UCSD-AML1 (cell line): Measurements from ENCODE around the gene TP53TG3E.
"Not testable (repeated sequence)": the region's sequence is repeated elsewhere in the genome, so short reads cannot be mapped to it uniquely, and the experiment has no call there.

ENCODE experiments used
- DNase-seq: peaks from one replicate; lab custom pipeline; 2025; ENCODE audit not compliant: unreplicated experiment; lab: John Stamatoyannopoulos, UW

TP53TG3E gene, protein sequence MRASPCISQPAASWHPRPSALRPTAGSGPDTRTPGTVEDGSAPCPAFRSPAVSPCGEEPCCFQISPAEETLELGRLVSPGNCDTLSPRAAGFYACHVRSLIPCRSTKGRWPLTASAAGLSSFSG

DNA sequence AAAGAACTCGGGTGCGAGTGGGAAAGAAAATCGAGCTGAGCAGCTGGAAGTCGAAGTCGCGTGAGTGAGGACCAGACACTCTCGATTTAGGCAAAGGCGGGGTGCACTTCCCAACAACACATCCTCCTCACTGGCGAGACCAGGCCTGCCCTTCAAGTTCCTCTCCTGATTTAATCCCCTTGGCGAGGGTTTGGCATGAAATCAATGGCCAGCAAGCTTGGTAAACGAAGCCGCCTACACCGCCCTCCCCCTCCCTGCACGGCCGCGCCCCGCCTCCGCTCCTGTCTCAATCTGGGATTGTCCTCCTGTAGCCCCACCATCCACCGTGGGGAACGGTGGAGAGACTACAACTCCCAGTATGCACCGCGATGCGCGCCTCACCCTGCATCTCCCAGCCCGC, at the start of gene TP53TG3E:
Gene TP53TG3E, plus strand, starts transcription at position 301 of the 400 bp plus-strand sequence. Its CDS starts 68 bp downstream, at position 369.
- not testable (repeated sequence) for DNase-seq

DNA sequence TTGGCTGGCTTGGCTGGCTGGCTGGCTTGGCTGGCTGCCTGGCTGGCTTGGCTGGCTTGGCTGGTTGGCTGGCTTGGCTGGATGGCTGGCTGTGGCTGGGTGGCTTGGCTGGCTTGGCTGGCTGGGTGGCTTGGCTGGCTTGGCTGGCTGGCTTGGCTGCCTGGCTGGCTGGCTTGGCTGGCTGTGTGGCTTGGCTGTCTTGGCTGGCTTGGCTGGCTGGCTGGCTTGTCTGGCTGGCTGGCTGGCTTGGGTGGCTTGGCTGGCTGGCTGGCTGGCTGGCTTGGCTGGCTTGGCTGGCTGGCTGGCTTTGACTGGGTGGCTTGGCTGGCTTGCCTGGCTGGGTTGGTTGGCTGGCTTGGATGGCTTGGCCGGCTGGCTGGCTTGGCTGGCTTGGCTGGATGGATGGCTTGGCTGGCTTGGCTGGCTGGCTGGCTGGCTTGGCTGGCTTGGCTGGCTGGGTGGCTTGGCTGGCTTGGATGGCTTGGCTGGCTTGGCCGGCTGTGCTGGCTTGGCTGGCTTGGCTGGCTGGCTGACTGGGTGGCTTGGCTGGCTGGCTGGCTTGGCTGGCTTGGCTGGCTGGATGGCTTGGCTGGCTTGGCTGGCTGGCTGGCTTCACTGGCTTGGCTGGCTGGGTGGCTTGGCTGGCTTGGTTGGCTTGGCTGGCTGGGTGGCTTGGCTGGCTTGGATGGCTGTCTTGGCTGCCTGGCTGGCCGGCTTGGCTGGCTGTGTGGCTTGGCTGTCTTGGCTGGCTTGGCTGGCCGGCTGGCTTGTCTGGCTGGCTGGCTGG, 32.3 kb downstream of the TP53TG3E start:
- DNase-seq: not testable (repeated sequence)

DNA sequence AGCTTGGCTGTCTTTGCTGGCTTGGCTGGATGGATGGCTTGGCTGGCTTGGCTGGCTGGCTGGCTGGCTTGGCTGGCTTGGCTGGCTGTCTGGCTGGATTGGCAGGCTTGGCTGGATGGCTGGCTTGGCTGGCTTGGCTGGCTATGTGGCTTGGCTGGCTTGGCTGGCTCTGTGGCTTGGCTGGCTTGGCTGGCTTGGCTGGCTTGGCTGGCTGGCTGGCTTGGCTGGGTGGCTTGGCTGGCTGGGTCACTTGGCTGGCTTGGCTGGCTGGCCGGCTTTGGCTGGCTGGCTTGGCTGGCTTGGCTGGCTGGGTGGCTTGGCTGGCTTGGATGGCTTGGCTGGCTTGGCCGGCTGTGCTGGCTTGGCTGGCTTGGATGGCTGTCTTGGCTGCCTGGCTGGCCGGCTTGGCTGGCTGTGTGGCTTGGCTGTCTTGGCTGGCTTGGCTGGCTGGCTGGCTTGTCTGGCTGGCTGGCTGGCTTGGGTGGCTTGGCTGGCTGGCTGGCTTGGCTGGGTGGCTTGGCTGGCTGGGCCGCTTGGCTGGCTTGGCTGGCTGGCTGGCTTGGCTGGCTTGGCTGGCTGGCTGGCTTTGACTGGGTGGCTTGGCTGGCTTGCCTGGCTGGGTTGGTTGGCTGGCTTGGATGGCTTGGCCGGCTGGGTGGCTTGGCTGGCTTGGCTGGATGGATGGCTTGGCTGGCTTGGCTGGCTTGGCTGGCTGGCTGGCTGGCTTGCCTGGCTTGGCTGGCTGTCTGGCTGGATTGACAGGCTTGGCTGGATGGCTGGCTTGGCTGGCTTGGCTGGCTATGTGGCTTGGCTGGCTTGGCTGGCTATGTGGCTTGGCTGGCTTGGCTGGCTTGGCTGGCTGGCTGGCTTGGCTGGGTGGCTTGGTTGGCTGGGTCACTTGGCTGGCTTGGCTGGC, 33.8 kb downstream of the TP53TG3E start:
- DNase-seq: not testable (repeated sequence)

DNA sequence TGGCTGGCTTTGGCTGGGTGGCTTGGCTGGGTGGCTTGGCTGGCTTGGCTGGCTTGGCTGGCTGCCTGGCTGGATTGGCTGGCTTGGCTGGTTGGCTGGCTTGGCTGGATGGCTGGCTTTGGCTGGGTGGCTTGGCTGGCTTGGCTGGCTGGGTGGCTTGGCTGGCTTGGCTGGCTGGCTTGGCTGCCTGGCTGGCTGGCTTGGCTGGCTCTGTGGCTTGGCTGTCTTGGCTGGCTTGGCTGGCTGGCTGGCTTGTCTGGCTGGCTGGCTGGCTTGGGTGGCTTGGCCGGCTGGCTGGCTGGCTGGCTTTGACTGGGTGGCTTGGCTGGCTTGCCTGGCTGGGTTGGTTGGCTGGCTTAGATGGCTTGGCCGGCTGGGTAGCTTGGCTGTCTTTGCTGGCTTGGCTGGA, 34.4 kb downstream of the TP53TG3E start:
- not testable (repeated sequence) for DNase-seq

DNA sequence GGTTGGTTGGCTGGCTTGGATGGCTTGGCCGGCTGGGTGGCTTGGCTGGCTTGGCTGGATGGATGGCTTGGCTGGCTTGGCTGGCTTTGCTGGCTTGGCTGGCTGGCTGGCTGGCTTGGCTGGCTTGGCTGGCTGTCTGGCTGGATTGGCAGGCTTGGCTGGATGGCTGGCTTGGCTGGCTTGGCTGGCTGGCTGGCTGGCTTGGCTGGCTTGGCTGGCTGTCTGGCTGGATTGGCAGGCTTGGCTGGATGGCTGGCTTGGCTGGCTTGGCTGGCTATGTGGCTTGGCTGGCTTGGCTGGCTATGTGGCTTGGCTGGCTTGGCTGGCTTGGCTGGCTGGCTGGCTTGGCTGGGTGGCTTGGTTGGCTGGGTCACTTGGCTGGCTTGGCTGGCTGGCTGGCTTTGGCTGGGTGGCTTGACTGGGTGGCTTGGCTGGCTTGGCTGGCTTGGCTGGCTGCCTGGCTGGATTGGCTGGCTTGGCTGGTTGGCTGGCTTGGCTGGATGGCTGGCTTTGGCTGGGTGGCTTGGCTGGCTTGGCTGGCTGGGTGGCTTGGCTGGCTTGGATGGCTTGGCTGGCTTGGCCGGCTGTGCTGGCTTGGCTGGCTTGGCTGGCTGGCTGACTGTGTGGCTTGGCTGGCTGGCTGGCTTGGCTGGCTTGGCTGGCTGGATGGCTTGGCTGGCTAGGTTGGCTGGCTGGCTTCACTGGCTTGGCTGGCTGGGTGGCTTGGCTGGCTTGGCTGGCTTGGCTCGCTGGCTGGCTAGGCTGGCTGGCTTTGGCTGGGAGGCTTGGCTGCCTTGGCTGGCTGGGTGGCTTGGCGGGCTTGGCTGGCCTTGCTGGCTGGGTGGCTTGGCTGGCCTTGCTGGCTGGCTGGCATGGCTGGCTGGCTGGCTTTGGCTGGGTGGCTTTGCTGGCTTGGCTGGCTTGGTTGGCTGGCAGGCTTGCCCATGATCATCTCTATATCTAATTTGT, 35.3 kb downstream of the TP53TG3E start:
- DNase-seq: not testable (repeated sequence)
